ENCODE measurements around the gene ADORA2A.

Gene ADORA2A

DNA sequence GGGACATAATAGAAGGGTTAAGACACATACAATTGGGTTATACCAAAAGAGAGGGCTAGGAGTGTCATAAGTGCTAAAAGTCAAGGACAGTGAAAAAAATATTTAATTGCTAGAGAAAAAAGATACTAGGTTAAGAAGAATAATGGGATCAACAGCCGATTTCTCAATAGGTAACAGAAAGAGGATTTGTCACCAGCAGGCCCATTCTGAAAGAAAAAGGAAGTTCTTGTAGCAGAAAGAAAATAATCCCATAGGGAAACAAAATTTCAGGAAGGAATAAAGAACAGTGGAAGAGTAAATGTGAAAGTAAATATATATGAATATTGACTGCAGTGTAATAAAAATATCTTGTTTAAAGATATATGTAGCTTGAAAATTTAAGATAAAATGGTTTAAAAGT is 43.3 kb upstream of the ADORA2A start:
- no peak for ATAC-seq (ENCODE audit: low read depth)
- Histone ChIP-seq H3K36me3 (ENCODE audit: low read depth) (peaks cover 17% of the 10 kb centered on the region), H3K9me3 (ENCODE audit: severe bottlenecking) (no peaks in the 10 kb centered on the region), H3K27me3 (ENCODE audit: insufficient read depth, poor library complexity, severe bottlenecking) (no peaks in the 10 kb centered on the region), H3K4me3 (ENCODE audit: severe bottlenecking) (no peak overlapping the region), H3K4me1 (ENCODE audit: insufficient read depth, poor library complexity, severe bottlenecking) (no peaks in the 10 kb centered on the region), H3K27ac (ENCODE audit: poor library complexity, severe bottlenecking) (no peak overlapping the region)
- TF ChIP-seq, protein P1, sequence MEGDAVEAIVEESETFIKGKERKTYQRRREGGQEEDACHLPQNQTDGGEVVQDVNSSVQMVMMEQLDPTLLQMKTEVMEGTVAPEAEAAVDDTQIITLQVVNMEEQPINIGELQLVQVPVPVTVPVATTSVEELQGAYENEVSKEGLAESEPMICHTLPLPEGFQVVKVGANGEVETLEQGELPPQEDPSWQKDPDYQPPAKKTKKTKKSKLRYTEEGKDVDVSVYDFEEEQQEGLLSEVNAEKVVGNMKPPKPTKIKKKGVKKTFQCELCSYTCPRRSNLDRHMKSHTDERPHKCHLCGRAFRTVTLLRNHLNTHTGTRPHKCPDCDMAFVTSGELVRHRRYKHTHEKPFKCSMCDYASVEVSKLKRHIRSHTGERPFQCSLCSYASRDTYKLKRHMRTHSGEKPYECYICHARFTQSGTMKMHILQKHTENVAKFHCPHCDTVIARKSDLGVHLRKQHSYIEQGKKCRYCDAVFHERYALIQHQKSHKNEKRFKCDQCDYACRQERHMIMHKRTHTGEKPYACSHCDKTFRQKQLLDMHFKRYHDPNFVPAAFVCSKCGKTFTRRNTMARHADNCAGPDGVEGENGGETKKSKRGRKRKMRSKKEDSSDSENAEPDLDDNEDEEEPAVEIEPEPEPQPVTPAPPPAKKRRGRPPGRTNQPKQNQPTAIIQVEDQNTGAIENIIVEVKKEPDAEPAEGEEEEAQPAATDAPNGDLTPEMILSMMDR (IDR thresholded peaks at IDR 0.05; ENCODE audit: poor library complexity, severe bottlenecking), result no peak
- DNase-seq (ENCODE audit: low spot score), result no peak

DNA sequence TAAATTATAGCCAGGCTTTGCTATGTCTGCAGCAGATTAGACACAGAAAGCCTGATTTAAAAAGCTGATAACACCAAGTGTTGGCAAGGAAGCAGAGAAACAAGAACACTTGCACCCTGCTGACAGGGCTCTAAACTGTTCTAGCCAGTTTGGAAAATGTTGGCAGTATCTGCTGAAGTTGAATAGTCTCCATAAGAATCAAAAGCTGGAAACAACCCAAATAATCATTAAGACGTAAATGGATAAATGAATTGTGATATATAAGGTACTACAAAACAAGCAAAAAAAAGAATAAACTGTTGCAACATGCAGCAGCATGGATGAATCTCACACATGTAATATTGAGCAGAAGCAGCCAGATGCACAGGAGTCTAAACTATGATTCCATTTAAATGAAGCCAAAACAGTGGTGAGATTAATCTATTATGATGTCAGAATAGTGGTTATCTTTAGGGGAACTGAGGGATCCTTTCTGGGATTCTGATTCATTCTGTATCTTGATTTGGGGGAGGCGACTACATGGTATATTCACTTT is 40.4 kb upstream of the ADORA2A start:
- no peak for ATAC-seq (ENCODE audit: low read depth)
- TF ChIP-seq, protein P1 (IDR thresholded peaks at IDR 0.05; ENCODE audit: poor library complexity, severe bottlenecking), result no peak
- H3K4me3 ChIP-seq (ENCODE audit: severe bottlenecking), result no peak overlapping the region
- peaks cover 8% of the 10 kb centered on the region for H3K4me1 ChIP-seq (ENCODE audit: insufficient read depth, poor library complexity, severe bottlenecking)
- H3K36me3 ChIP-seq (ENCODE audit: low read depth), result peaks cover 4% of the 10 kb centered on the region
- H3K27ac ChIP-seq (ENCODE audit: poor library complexity, severe bottlenecking), result no peak overlapping the region
- DNase-seq (ENCODE audit: low spot score), result no peak
- H3K27me3 ChIP-seq (ENCODE audit: insufficient read depth, poor library complexity, severe bottlenecking), result no peaks in the 10 kb centered on the region
- H3K9me3 ChIP-seq (ENCODE audit: severe bottlenecking), result no peaks in the 10 kb centered on the region

DNA sequence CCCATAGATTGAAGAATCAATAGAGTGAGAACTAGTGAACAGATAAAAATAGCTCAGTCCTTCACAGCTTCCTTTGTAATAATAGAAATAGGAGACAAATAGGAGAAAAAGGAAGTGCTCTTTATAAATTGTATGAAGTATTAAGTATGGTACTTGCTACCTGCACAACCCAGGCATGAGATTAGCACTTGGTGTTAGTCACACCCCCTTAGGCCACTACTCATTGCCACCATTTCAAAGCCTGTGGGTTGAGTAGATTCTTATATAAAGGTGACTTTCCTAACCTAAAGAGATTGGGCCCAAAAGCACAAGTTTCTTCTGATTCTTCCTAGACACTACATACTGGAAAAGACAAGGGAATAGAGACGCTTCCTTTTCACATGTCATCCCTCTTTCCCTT is 37.7 kb upstream of the ADORA2A start:
- ATAC-seq (ENCODE audit: low read depth) (no peak), DNase-seq (ENCODE audit: low spot score) (no peak)
- Histone ChIP-seq H3K27me3 (ENCODE audit: insufficient read depth, poor library complexity, severe bottlenecking) (no peaks in the 10 kb centered on the region), H3K27ac (ENCODE audit: poor library complexity, severe bottlenecking) (no peak overlapping the region), H3K9me3 (ENCODE audit: severe bottlenecking) (no peaks in the 10 kb centered on the region), H3K36me3 (ENCODE audit: low read depth) (no peaks in the 10 kb centered on the region; the same call in 1 of the 2 replicates), H3K4me3 (ENCODE audit: severe bottlenecking) (no peak overlapping the region), H3K4me1 (ENCODE audit: insufficient read depth, poor library complexity, severe bottlenecking) (peaks cover 16% of the 10 kb centered on the region)
- TF ChIP-seq, protein P1 (IDR thresholded peaks at IDR 0.05; ENCODE audit: poor library complexity, severe bottlenecking), result no peak

DNA sequence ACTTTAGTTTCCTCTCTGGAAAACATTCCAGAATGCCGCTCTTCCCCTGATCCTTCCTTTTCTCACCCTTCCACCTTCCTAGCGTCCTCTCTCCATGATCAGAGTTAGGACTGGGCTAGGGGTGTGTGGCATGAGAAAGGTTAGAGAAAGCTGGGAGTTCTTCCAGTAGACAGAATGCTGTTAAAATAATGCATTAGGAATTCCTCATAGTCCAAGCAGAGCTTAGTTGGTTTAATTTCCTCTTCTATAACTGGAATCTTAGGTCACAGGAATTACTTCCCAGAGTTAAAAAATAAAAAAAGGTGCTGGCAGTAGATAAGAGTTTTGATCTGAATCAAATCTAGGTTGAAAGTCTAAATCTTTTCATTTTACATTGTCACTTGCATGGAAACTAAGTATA is 37.2 kb upstream of the ADORA2A start:
- Histone ChIP-seq H3K36me3 (ENCODE audit: low read depth) (no peaks in the 10 kb centered on the region; the same call in 1 of the 2 replicates), H3K4me1 (ENCODE audit: insufficient read depth, poor library complexity, severe bottlenecking) (peaks cover 16% of the 10 kb centered on the region), H3K4me3 (ENCODE audit: severe bottlenecking) (no peak overlapping the region), H3K27me3 (ENCODE audit: insufficient read depth, poor library complexity, severe bottlenecking) (no peaks in the 10 kb centered on the region), H3K27ac (ENCODE audit: poor library complexity, severe bottlenecking) (no peak overlapping the region), H3K9me3 (ENCODE audit: severe bottlenecking) (no peaks in the 10 kb centered on the region)
- ATAC-seq (ENCODE audit: low read depth) (no peak), DNase-seq (ENCODE audit: low spot score) (no peak)
- TF ChIP-seq, protein P1 (IDR thresholded peaks at IDR 0.05; ENCODE audit: poor library complexity, severe bottlenecking), result no peak

DNA sequence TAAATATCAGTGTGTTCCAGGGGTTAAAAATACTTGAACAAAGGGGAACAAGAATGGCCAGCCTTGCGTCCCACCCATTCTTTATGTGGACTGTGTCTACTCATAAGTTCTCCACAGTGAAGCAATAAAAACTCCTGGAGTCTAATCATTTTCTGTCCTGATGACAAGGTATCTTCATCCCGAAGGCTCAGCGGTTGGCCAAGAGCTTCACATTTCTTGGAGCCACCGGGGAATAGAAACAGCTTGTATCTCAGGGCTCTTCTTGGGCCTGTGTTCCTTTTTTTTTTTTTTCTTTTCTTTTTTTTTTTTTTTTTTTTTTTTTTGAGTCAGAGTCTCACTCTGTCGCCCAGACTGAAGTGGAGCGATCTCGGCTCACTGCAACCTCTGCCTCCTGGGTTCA is 36.8 kb upstream of the ADORA2A start:
- Histone ChIP-seq H3K27ac (ENCODE audit: poor library complexity, severe bottlenecking) (peak overlapping the region; percentile 49), H3K9me3 (ENCODE audit: severe bottlenecking) (no peaks in the 10 kb centered on the region), H3K4me1 (ENCODE audit: insufficient read depth, poor library complexity, severe bottlenecking) (peaks cover 16% of the 10 kb centered on the region), H3K36me3 (ENCODE audit: low read depth) (no peaks in the 10 kb centered on the region; the same call in 1 of the 2 replicates), H3K4me3 (ENCODE audit: severe bottlenecking) (no peak overlapping the region), H3K27me3 (ENCODE audit: insufficient read depth, poor library complexity, severe bottlenecking) (no peaks in the 10 kb centered on the region)
- DNase-seq (ENCODE audit: low spot score) (no peak), ATAC-seq (ENCODE audit: low read depth) (no peak)
- TF ChIP-seq, protein P1 (IDR thresholded peaks at IDR 0.05; ENCODE audit: poor library complexity, severe bottlenecking), result no peak

Data from RWPE2 (cell line).